Cardiac fibroblast (primary cell): Measurements from ENCODE around the gene FAHD1.

Experiments
- DNase-seq, 2 donors: peaks; one replicate each; pipeline versions ENCODE4 v3.0.0 to v3.0.0-alpha.2; 2010; ENCODE audit warnings: low read depth in 2 of 2
- H3K4me3 ChIP-seq, 2 donors: replicated peaks in 1 of 2; 1 replicate in 1 of 2; 2 replicates in 1 of 2; pipeline ENCODE4 v1.5.1; 2011; ENCODE audit warnings: low read depth in 2 of 2, low read length in 2 of 2, mild to moderate bottlenecking in 2 of 2, moderate library complexity in 1 of 2
- TF ChIP-seq, protein P1 (sequence below): IDR thresholded peaks from one replicate; pipeline ENCODE4 v1.5.1; 2011; ENCODE audit warnings: low read depth, mild to moderate bottlenecking, low read length, inconsistent platforms

Gene FAHD1

DNA sequence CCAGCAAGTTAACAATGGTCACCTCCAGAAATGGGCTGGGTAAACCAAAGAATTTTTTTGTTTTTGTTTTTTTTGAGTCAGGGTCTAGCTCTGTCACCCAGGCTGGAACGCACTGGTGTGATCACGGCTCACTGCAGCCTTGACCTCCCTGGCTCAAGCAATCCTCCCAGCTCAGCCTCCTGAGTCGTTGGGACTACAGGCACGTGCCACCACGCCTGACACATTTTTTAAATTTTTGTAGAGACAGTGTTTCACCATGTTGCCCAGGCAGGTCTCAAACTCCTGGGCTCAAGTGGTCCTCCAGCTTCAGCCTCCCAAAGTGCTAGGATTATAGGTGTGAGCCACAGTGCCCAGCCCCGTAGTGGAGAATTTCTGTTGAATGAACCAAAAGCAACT is 46.3 kb upstream of the FAHD1 start:
- TF ChIP-seq, protein P1, sequence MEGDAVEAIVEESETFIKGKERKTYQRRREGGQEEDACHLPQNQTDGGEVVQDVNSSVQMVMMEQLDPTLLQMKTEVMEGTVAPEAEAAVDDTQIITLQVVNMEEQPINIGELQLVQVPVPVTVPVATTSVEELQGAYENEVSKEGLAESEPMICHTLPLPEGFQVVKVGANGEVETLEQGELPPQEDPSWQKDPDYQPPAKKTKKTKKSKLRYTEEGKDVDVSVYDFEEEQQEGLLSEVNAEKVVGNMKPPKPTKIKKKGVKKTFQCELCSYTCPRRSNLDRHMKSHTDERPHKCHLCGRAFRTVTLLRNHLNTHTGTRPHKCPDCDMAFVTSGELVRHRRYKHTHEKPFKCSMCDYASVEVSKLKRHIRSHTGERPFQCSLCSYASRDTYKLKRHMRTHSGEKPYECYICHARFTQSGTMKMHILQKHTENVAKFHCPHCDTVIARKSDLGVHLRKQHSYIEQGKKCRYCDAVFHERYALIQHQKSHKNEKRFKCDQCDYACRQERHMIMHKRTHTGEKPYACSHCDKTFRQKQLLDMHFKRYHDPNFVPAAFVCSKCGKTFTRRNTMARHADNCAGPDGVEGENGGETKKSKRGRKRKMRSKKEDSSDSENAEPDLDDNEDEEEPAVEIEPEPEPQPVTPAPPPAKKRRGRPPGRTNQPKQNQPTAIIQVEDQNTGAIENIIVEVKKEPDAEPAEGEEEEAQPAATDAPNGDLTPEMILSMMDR, result no peak
- DNase-seq, result no peak
- H3K4me3 ChIP-seq, result no peak overlapping the region

- H3K4me3 ChIP-seq, result peak overlapping the region; percentile 78 to 80
- TF ChIP-seq, protein P1, result no peak
- no peak for DNase-seq
Measured at GRCh38 chr16:1781254-1781653, 45.8 kb upstream of the FAHD1 start.

- TF ChIP-seq, protein P1, result peak; percentile 20
- DNase-seq, result peak in 1 of 2 donors; percentile 28
- H3K4me3 ChIP-seq, result peak overlapping the region; percentile 78 to 80
Measured at GRCh38 chr16:1781758-1782407, 45.1 kb upstream of the FAHD1 start.

DNA sequence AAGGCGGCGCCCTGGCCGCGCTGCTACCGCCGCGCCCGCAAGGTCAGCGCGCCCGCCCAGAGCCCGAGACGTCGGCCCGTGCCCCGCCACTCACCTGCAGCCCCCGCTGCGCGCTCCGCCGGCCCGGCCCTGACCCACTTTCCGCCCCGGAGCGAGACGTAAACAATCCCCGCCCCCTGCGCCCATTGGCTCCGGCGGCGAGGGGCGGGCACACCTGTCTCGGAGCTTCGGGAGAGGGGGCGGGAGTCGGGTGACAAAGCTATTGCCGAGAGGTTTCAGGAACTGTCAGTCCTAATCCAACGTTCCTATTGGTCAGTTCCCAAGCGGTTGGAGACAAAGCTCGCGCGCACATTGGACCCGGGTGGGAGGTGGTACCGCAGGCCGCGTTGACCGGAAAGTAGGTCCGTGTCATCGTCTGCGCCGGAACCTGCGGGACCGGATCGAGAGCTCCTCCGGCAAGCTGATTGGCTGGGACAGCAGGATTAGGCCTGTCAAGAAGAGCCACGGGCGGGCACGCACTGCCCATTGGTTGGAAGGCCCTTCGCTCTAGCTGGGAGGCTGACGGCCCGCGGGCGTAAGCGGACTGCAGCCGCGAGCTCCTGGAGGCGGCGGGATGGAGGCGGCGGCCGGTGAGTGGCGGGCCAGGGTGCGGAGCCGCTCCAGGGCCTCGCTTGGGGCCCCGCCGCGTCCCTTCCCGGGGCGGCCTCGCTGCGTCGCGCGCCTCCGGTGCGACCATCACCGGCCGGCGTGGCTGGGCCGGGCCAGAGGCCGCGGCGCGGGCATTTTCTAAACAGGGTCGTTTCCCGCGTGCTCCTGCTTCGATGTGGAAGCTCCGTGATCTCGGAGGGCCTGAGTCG is 44.4 kb upstream of the FAHD1 start, which contains the start of the genes NUBP2 and SPSB3:
NUBP2 (plus strand) TSS at position 553 of the 857 bp plus-strand sequence; CDS start at position 614, 61 bp downstream.
SPSB3 (minus strand) TSS at position 164 of the 857 bp plus-strand sequence. CDS start 1,088 bp downstream, outside the sequence.
- peak within 1 kb of the TSS; percentile 80 to 89 for H3K4me3 ChIP-seq
- TF ChIP-seq, protein P1, result no peak
- DNase-seq, result peak; percentile 100

GRCh38 chr16:1784977-1785845 is 41.8 kb upstream of the FAHD1 start:
- no peak overlapping the region for H3K4me3 ChIP-seq
- TF ChIP-seq, protein P1, result no peak
- DNase-seq, result no peak

DNA sequence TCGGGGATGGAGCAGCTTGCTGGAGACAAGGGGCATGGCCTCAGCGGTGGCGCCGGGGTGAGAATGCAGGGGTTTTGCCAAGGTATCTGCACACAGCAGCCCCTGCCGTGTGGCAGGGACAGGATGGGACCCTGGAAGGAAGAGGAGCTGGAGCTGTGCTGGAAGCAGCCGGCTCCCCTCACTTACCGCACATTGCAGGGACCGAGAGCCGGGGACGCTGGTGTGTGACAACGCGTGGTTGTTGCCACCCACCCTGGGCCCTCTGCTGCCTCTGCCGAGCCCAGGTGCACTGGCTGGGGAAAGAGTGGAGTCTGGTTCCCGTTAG is 41.2 kb upstream of the FAHD1 start:
- no peak overlapping the region for H3K4me3 ChIP-seq
- TF ChIP-seq, protein P1, result no peak
- DNase-seq, result no peak
